Endothelial cell of umbilical vein (primary cell): Measurements from ENCODE around the gene ATPAF1. TPM values are rescaled to one million over a fixed set of nuclear protein-coding genes. Genes with fewer than 3 reads are reported as not detected.

Source experiments
- BruUV-seq: library from RNA; stranded (reverse); fragments of 400-500 nt; replicated peaks from 2 replicates; lab custom pipeline; 2021; lab: Mats Ljungman, UMichigan
- CTCF ChIA-PET: fragments of 300-600, 350-600 bp; sonication (Branson Sonifier 250); formaldehyde crosslinking; loops from one replicate; lab custom pipeline; 2021; ENCODE audit warnings: antibody characterized with exemption, inconsistent platforms; lab: Charles Lee
- POLR2A ChIA-PET: fragments of 300-600, 350-600 bp; sonication (Branson Sonifier 250); formaldehyde crosslinking; loops from one replicate; lab custom pipeline; 2021; ENCODE audit warnings: antibody characterized with exemption, inconsistent platforms; lab: Charles Lee
- DNase-seq: peaks from one replicate; pipeline ENCODE4 v3.0.0-alpha.2; 2011; ENCODE audit warnings: low read depth, low spot score
- FAIRE-seq: peaks from 2 replicates; lab custom pipeline; 2011; peaks lifted over from hg19 to GRCh38; lab: Jason Lieb, UNC
- H2AFZ ChIP-seq: 2 replicates; pipeline ENCODE4 v1.6.0; 2012; ENCODE audit warnings: low read depth, low read length, control low read depth, inconsistent platforms
- H3K27ac ChIP-seq: 2 replicates; pipeline ENCODE4 v1.5.1; 2011; ENCODE audit warnings: low read depth, mild to moderate bottlenecking, control low read depth, low read length, moderate library complexity; ENCODE audit not compliant: insufficient read depth
- H3K27me3 ChIP-seq, 2 experiments: 2 replicates each; pipeline versions ENCODE4 v1.6.0 to v1.6.1; 2011; ENCODE audit warnings: low read length in 2 of 2, mixed read lengths in 1 of 2; ENCODE audit not compliant: control insufficient read depth in 2 of 2, insufficient read depth in 2 of 2
- H3K36me3 ChIP-seq, 2 experiments: 2 replicates in 1 of 2; 3 replicates in 1 of 2; pipeline ENCODE4 v1.5.1; 2011; ENCODE audit warnings: low read length in 2 of 2, mild to moderate bottlenecking in 1 of 2, moderate library complexity in 1 of 2; ENCODE audit not compliant: control insufficient read depth in 2 of 2, insufficient read depth in 2 of 2; ENCODE audit errors: extremely low read depth in 1 of 2
- H3K4me1 ChIP-seq: 3 replicates; pipeline ENCODE4 v1.5.1; 2011; ENCODE audit warnings: mild to moderate bottlenecking, low read length; ENCODE audit not compliant: control insufficient read depth, insufficient read depth; ENCODE audit errors: extremely low read depth
- H3K4me2 ChIP-seq: 2 replicates; pipeline ENCODE4 v1.6.1; 2011; ENCODE audit warnings: low read length, control low read depth, mixed read lengths; ENCODE audit not compliant: insufficient read depth
- H3K4me3 ChIP-seq, 3 experiments: fragments of 200-600 bp in 1 of 3; sonication (generic), shearing (Covaris generic) in 1 of 3; replicated peaks in 1 of 3; 2 replicates each; pipeline ENCODE4 v1.5.1; 2011 to 2016; ENCODE audit warnings: control low read depth in 3 of 3, low read length in 3 of 3, mild to moderate bottlenecking in 2 of 3, inconsistent platforms in 1 of 3, low read depth in 1 of 3, moderate library complexity in 1 of 3; ENCODE audit not compliant: insufficient read depth in 1 of 3
- H3K79me2 ChIP-seq: 2 replicates; pipeline ENCODE4 v1.6.0; 2012; ENCODE audit warnings: low read length, inconsistent platforms; ENCODE audit not compliant: control insufficient read depth, insufficient read depth
- H3K9ac ChIP-seq: replicated peaks from 2 replicates; pipeline ENCODE3; 2011; ENCODE audit warnings: low read length, control low read depth; ENCODE audit not compliant: insufficient read depth; ENCODE audit errors: extremely low read depth
- H3K9me1 ChIP-seq: replicated peaks from 3 replicates; pipeline ENCODE4 v1.6.0; 2011; ENCODE audit warnings: mild to moderate bottlenecking, low read length; ENCODE audit not compliant: control insufficient read depth, insufficient read depth; ENCODE audit errors: extremely low read depth
- H3K9me3 ChIP-seq: replicated peaks from 2 replicates; pipeline ENCODE4 v1.5.1; 2012; ENCODE audit warnings: low read length, inconsistent platforms; ENCODE audit not compliant: control insufficient read depth, insufficient read depth
- H4K20me1 ChIP-seq: replicated peaks from 2 replicates; pipeline ENCODE3; 2011; ENCODE audit warnings: mild to moderate bottlenecking, low read length; ENCODE audit not compliant: control insufficient read depth, insufficient read depth; ENCODE audit errors: extremely low read depth
- CTCF ChIP-seq, 2 donors: IDR thresholded peaks; 1 replicate in 1 of 2; 2 replicates in 1 of 2; pipeline ENCODE4 v1.5.1; 2011; ENCODE audit warnings: low read length in 2 of 2, mild to moderate bottlenecking in 2 of 2, moderate library complexity in 2 of 2, control low read depth in 1 of 2, inconsistent platforms in 1 of 2, low read depth in 1 of 2; ENCODE audit not compliant: insufficient read depth in 1 of 2; ENCODE audit errors: extremely low read depth in 1 of 2
- EZH2 ChIP-seq: IDR thresholded peaks from 2 replicates; pipeline ENCODE4 v1.6.1; 2012; ENCODE audit warnings: borderline replicate concordance, low read depth, mild to moderate bottlenecking, moderate library complexity, low read length, inconsistent platforms; ENCODE audit not compliant: severe bottlenecking
- FOS ChIP-seq: IDR thresholded peaks from 2 replicates; pipeline ENCODE4 v1.6.1; 2011; ENCODE audit warnings: mild to moderate bottlenecking, low read length, moderate library complexity, borderline replicate concordance; ENCODE audit not compliant: insufficient read depth
- GATA2 ChIP-seq: IDR thresholded peaks from 2 replicates; pipeline ENCODE4 v1.7.0; 2011; ENCODE audit warnings: low read depth, mild to moderate bottlenecking, moderate library complexity, mixed read lengths, low read length; ENCODE audit not compliant: insufficient read length, insufficient read depth
- JUN ChIP-seq: IDR thresholded peaks from 2 replicates; pipeline ENCODE4 v1.6.1; 2011; ENCODE audit warnings: borderline replicate concordance, low read depth; ENCODE audit not compliant: insufficient read length, insufficient read depth
- MAX ChIP-seq: IDR thresholded peaks from 2 replicates; pipeline ENCODE4 v1.6.1; 2011; ENCODE audit not compliant: insufficient read depth, insufficient read length
- MYC ChIP-seq: IDR thresholded peaks from one replicate; pipeline ENCODE4 v1.6.1; 2011; ENCODE audit warnings: mild to moderate bottlenecking, low read depth, low read length
- POLR2A ChIP-seq: IDR thresholded peaks from 2 replicates; pipeline ENCODE4 v1.6.1; 2012; ENCODE audit warnings: low read depth, mild to moderate bottlenecking, control low read depth, low read length
- POLR2AphosphoS5 ChIP-seq: IDR thresholded peaks from 2 replicates; pipeline ENCODE4 v1.6.1; 2012; ENCODE audit warnings: low read depth, mild to moderate bottlenecking, control low read depth, low read length, moderate library complexity; ENCODE audit not compliant: insufficient read depth
- dilution Hi-C: fragments of 300-500 bp; cut with MboI; formaldehyde crosslinking; loops from one replicate; pipeline ENCODE4 v1.15.0; 2019; ENCODE audit warnings: low sequenced_read_pairs; ENCODE audit not compliant: extremely low pct_ligation_motif_present
- intact Hi-C: fragments of 100-400 bp; cut with micrococcal nuclease; formaldehyde crosslinking; loops from one replicate; pipeline ENCODE4 v1.10.0; 2022
- polyA plus RNA-seq, 4 experiments: library from polyadenylated mRNA; depleted of rRNA in 3 of 4; stranded (reverse) in 3 of 4; unstranded in 1 of 4; fragments of >200 nt; gene quantifications; 2 replicates each; pipeline versions ENCODE4 v1.2.1 to v1.2.3, GENCODE V29; 2011 to 2012; ENCODE audit warnings: missing spikeins in 1 of 4
- total RNA-seq: library from RNA; stranded (reverse); gene quantifications from 2 replicates; pipeline ENCODE4 v1.2.3, GENCODE V29; 2021

ATPAF1 gene
- total and polyA plus RNA-seq, 2 donors (not counting 3 experiments of a cell fraction or from before 2014, with no cell fraction given): 28.3 to 29.6 TPM

DNA sequence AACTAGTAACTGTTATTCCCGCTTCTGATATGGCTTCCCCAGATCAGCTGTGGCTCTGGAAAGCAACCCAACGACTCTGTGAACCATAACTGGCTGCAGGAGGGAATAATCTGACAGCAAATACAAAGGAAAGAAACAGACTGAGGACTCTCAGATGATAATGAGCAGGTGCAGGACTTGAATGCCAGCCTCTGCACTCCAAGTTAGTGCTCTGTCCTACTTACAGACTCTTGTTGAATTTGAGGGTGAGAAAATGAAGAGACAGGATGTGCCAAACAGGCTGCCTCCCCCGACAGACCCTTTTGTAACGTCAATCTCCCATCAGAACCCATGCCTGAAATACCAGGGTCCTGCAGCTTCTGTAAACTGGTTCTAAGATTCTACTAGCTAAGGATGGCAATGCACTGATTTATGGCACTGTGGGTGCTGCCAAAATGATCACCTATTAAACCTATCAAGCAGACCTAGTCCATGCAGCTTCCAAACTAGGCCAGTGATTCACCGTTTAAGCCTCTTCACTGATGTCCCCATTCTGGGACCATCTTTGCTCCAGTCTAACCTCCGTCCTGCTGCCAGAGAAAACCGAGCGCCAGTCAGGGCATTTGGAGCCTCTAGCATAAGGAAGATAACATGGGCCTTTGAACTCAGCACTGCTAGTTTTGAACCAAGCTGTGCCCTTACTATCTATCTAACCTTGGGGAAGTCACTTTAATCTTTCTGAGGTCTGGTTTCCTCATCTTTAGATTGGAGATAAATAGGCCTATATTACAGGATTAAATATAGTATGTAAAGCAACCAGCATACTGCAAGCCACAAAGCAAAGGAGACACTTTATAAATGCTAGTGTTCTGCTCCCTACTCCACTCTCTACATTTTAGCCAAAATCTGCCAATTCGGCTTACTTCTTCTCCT lies 68.8 kb downstream of the ATPAF1 start:
- intact Hi-C loops: no loop called here
- no peaks in the 10 kb centered on the region for H3K79me2 ChIP-seq

More for the DNA sequence above, 68.8 kb downstream of the ATPAF1 start:
- DNase-seq: no peak
- no peak overlapping the region for H2AFZ ChIP-seq
- POLR2A ChIA-PET: no interaction called here
- H3K4me2 ChIP-seq: no peak overlapping the region
- no TSS peak for BruUV-seq
- no peaks in the 10 kb centered on the region for H4K20me1 ChIP-seq
- TF ChIP-seq FOS (no peak), EZH2 (no peak), GATA2 (no peak), POLR2AphosphoS5 (no peak), MAX (no peak), POLR2A (no peak), CTCF (IDR thresholded peaks at IDR 0.05; ENCODE audit: extremely low read depth in 1 of 2, insufficient read depth in 1 of 2, low read depth in 1 of 2, low read length in 2 of 2) (no peak), JUN (no peak), MYC (no peak)
- dilution Hi-C loops: no loop called here
- no peaks in the 10 kb centered on the region for H3K27me3 ChIP-seq
- H3K27ac ChIP-seq: no peak overlapping the region
- H3K9ac ChIP-seq: no peak overlapping the region
- no peak for FAIRE-seq
- no peaks in the 10 kb centered on the region for H3K9me1 ChIP-seq
- peaks cover 9% of the 10 kb centered on the region for H3K4me1 ChIP-seq
- no peaks in the 10 kb centered on the region for H3K9me3 ChIP-seq
- no peaks in the 10 kb centered on the region for H3K36me3 ChIP-seq
- no peak overlapping the region for H3K4me3 ChIP-seq
- CTCF ChIA-PET: interaction anchor here (2.0 kb wide), 1 partner anchor 18 kb away, joined by 6 read pairs; the partner anchor contains the start of gene MOB3C
